HG03175 (cell line): ENCODE results near the gene NKAIN1.

ENCODE experiments used
- ATAC-seq: cut with Tn5 transposase; IDR thresholded peaks from one replicate; pipeline ENCODE4 v1.9.1; 2021; ENCODE audit warnings: mild to moderate bottlenecking, moderate library complexity; ENCODE audit not compliant: unreplicated experiment

Gene NKAIN1

DNA sequence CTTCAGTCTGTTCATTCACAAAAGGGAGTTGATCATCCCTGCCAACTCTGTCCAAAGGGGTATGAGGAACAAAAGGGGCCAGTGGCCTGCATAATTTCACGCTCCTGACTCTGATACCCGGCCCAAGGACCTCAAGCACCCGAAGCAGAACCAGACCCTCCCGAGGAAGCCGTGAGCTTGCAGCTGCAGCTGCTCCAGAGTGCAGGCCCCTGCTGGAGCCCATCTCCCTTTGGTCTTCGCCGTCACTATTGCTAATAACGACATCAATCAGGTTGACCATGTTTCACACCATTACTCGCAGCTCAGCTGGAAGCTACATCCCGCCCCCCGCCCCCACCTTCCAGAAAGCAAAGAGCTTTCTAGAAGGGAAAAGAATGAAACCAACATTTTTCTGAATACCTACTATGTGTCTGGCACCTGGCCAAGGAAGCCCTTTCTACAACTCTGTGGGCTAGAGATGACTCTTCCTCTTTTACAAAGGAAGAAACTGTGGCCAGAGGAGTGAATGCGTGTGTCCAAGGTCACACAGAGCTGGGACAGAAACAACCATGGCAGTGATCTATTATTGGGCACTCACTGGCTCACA lies 5.5 kb downstream of the NKAIN1 start:
- ATAC-seq = no peak

DNA sequence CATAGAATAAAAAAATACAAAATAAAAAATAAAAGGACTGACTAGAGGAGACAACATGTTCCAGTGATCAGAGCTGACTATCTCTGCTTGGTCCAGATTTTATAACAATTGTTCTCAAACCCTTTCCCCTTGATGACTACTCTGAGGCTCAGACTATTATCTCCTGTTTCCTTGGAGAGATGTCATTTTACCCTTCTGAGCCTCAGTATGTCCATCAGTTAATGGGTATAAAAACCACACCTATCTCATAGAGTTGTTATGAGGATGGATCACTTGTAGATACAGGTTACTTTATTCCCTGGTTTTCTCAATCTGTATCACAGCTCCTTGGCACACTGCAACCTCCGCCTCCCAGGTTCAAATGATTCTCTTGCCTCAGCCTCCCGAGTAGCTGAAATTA lies 7.0 kb downstream of the NKAIN1 start:
- ATAC-seq = no peak

DNA sequence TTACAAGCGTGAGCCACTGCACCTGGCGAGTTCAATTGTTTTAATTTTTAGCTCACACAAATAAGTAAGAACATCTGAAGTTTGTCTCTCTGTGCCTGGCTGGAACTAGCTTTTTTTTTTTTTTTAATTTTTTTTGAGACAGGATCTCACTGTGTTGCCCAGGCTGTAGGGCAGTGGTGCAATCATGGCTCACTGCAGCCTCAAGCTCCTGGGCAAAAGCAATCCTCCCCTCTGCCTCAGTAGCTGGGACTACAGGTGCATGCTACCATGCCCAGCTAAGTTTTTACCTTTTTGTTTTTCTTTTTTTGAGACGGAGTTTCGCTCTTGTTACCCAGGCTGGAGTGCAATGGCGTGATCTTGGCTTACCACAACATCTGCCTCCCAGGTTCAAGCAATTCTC lies 7.9 kb downstream of the NKAIN1 start:
- no peak for ATAC-seq

DNA sequence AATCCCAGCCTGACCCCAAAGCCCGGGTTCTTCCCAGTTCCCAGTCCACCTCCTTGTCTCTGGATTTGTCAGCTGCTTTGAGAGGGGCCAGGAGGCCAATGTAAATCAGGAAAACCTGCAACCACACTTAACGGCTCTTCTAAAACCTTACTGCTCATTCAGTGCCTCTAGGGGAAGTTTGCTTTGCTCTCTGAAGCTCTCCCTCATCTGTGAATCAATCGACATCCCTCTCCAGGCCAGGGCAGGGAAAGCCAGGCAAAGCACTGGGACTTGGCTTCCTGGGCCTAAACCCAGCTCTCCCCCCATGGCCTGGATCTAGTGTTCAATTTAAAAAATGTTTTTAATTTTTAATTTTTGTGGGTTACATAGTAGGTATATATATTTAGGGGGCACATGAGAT lies 9.3 kb downstream of the NKAIN1 start:
- ATAC-seq = no peak

DNA sequence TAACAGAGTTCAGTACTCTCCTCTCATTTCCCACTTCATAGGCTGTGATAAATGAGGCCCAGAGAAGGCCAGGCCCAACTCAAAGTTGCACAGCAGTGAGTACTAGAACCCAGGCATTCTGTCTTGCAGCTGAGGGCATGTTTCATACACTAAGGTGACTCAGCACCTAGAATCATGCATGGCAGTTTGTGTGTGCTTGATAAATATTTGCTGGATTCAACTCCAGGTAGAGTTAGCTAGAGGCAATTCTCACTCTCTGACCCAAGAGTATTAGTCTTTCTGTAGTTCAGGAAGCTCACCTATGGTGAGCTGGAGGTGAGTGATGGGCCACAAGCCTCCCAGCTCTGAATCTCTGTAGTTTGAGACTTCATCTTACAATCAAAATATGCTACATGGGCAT lies 10.7 kb downstream of the NKAIN1 start:
- no peak for ATAC-seq

DNA sequence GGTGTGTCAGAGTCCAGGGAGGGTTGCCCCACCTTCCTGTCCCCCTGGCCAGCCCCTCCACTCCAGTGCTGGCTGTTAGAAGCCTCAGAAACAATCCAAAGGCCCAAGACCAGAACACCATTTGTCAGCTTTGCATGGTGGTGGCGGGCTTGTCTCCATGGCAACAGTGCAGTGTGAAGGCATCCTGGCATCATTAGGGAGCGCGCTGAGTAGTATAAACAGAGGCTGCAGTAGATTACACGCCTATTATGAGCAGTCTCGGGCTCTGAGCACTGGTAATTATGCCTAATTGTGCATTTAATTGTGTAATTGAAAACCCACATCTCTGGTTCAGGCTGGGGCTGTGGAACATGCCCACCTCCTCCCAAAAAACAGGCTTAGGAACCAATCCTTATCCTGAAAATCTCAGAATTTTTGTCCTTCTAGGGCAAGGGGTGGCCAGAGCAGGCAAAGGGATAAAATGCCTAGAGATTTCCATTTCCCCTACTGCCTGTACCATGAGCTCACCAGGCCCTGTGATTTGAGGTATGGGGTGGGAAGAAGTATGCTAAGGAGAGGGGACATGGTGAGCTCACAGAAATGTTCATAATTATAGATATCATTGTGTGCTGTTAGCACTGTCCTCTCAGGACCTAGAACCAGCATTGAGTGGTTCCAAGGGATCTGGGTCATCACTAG lies 11.7 kb downstream of the NKAIN1 start:
- ATAC-seq = no peak

DNA sequence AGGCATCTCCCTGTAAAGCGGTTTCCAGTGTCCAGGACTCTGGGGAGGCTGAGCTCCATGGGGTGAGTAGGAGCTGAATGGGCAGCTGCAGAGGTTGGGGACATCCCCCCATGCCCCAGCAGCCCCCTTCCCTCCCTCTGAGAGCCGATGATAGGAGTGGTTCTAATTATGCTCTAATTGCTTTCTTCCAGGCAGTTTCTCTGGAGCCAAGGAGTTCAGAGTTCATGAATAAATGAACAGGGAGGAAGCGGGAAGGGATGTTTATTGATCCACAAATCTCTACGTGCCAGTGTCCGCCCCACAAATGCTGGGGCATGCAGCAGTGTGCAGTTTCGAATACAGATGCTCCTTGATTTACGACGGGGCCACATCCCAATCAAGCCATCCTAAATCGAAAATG lies 15.6 kb downstream of the NKAIN1 start:
- no peak for ATAC-seq

DNA sequence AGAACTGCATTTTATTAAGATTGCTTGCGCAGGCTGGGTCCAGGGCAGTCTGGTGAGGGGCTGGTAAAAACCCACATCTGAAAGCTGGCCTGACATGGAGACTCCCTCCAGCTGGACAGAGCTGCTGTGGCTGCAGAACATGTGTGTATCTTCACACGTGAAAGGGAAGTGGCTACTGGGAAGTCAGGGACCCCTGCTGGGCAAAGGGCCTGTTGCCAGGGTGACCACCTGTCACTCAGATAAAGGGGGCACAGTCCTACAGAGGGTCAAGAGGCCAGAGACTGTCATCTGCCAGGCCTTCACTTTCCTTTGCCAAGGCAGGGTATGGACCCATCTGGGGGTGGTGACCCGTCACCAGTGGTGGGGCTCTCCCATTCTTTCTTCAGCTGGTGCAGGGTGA lies 17.5 kb downstream of the NKAIN1 start:
- no peak for ATAC-seq

DNA sequence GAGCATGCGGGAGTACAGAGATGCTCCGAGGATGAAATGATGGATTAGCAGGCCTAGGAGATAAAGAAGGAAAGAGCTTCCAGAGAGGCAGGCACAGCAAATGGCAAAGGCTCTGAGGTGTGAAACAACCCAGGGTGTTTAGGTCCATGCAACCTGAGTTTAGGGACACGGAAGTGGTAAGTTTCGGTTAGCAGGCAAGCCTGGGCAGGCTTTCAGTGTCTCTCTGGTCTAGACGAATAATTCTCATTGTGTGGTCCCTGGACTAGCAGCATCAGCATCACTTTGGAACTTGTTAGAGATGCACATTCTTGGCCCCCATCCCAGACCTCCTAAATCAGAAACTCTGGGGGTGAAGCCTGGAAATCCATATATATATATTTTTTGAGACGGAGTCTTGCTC lies 18.6 kb downstream of the NKAIN1 start:
- no peak for ATAC-seq

DNA sequence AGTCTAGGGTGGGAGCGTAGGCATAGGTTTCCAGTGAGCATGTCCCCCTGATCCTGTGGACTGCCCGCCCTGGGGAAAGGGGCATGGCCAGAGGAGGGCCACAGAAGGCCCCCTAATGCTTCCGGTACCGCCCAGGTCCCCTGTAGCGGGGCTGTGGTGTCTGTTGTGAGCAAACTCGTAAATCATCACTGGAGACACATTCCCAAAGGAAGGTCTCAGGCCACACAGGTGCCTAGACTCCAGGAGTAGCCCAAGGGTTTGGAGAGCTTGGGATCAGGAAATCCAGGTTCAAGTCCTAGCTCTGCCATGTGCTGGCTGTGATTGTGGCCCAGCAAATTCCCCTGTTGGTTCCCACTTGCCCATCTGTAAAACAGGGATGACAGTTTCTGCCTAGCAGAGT lies 20.2 kb downstream of the NKAIN1 start:
- no peak for ATAC-seq

DNA sequence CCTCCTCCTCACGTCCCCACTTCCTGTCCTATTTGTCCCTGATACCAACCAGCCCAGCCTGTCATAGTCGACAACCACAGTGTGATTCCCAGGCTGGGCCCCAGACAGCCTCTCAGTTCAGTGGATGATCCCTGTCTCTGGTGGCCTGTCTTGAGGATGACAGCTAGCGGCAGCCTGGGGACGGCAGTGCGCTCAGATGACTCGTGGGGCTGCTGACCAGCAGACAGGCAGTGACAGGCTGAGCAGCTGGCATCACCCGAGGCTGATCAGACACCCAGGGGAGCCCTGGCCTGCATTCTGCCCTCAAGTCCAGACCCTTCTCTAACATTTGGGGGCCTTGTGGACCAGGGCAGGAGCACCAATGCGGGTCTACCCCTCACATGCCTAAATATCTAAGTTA lies 21.0 kb downstream of the NKAIN1 start:
- no peak for ATAC-seq

DNA sequence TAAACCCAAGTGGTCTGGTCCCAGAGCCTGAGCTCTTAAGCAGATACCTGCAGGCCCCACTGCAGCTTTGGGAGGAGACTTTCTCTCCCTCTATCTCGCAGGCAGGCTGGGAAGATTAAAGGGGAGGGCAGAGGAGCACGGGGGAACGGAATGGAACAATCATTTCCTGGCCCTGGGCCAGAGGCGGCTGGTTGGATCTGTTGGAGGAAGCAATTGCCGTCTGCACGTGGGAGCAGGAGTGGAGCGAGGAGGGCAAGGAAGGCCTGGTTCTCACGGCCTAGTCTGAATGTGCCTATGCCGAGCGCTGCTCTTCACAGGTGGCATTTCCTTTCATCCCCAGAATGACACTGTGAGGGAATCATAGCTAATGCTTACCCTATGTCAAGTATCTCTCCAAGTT lies 23.7 kb downstream of the NKAIN1 start:
- no peak for ATAC-seq

DNA sequence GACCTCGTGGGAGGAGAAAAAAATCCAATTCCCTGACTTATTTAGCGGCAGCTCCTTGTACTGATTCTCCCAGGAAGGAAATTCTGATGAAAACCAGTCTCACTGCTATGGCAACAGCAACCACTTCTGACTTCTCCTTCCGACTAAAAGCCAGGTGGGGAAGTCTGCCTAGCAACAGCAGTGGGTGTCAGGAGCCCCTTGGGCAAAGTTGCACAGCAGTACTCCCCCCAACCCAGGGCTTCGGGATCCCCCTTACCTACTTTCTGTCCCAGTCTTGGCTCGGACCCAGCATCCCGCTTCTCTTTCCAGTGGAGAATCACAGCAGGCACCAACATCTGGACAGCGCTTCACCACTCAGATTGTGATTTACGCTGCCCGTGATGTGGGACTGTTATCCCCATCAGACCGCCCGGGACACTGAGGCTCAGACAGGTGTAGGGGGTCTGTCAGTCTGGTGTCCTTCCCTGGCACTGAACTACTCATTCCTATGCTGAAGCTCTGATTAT lies 24.6 kb downstream of the NKAIN1 start:
- no peak for ATAC-seq

DNA sequence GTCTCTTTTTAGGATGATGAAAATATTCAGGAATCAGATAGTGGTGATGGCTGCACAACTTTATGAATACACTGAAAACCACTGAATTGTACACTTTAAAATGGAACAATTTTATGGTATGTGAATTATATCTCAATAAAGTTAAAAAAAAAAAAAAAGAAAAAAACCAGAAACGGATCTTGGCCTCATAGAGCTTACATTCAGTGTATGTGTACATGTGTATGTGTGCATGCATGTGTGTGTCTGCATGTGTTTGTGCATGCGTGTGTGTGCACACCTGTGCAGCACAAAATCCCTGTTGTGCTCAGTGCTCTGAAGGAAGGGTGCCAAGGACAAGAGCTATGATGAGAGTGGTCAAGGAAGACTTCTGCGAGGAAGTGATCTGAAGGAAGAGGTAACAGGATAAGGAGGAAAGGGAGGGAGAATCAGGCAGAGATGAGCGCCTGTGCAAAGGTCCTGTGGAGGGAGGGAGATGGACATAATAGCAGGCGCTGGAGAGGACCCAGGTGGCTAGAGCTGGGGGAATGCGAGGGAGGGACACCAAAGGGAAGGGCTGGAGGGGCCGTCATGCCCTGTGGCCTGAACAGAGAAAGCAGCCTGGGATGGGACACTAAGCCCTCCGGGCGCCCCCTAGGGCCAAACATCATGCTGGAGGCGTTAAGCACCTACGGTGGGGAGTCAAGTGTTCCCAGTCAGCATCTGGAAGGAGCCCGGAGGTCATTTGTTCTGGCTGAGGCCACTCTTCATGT lies 25.2 kb downstream of the NKAIN1 start:
- ATAC-seq = no peak

DNA sequence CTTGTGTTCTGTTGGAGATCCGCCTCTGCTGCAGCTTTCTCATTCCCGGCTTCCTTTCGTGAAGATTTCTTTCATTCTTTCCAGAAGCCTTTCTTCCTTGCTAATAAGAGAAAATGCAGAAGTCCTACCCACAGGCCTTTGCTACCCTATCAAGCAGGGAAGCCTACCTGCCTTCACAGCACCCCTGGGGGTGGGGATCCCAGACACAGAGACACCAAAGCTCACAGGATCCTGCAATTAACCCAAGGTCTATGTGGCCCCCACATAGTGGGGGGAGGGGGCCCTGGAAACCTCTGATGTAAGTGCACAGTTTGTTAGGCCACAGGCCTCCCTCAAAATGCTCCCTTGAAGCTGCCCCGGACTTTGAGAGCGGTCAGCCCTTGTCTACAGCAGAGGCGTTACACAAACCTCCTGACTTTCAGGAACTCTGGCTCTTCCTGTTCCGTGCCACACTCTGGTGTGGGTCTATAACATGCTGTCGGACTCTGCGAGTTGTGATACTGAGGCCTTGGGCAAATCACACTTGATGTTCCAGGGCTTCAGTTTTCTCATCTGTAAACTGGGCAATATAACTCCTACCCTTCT lies 31.2 kb downstream of the NKAIN1 start:
- no peak for ATAC-seq

DNA sequence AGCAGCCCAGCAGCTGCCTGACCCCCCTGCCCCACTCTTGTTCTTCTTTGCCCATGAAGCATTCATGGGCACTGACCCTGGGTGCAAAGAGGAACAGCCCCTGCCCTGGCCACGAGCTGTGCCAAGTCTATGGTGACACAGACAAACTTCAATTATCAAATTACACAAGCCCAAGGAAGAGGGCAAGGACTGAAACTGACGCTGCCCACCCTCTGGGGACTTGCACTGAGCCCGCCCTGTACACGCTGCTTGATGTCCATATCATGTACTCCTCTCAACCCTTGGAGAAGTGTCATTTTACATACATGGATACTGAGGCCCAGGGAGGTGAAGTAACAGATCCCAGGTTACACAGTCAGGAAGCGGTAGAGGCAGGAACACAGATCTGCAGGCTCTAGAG lies 32.1 kb downstream of the NKAIN1 start:
- no peak for ATAC-seq

DNA sequence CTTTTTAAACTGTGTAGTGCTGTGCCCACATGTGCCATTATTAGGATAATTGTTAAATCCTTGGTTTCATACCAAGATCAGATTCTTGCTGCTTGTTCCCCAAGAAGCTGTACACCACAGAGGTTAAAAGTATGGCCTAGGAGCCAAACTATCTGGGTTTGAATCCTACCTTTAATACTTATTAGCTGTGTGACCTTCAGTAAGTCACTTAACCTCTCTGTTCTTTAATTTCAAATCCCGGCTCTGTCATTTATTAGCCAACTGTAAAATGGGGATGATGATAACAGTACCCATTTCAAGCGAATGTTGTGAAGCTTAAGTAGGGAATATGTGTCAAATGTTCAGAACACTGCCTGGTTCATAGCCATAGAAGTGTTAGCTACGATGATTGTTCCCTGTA lies 32.6 kb downstream of the NKAIN1 start:
- ATAC-seq = no peak

DNA sequence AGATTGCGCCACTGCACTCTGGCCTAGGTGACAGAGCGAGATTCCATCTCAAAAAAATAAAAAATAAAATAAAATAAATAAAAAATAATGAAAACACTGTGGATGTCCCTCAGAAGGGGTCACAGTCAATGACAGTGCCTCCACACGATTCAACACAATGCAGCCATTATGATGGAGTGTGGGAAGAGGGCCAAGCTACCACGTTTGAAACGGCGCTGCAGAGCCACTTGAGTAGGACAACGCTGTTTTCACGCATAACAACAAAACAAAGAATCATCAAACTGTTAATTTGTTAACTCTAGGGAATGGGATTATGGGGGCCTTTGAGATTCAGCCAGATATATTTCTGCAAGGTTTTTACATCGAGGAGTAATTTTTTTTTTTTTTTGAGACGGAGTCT lies 36.5 kb downstream of the NKAIN1 start:
- ATAC-seq = no peak

DNA sequence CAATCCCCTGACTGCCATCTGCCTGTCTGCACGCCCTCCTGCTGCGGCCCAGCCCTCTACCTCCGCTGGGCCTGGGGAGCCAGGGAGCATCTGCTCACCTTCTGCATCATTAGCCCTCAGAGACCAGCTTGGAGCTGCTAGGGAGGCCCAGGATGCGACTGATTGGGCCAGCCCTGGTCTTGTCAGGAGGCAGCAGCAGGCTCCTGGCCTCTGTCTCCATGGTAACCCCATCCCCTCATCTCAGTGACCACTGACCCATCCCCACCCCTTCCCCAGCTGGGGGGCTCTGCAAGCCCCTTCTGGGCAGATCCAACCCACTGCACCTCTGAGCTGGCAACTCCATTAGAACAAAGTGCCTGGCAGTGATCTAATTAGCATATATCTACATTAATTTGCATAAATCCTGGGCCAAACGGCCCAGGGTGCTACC lies 37.7 kb downstream of the NKAIN1 start:
- no peak for ATAC-seq

DNA sequence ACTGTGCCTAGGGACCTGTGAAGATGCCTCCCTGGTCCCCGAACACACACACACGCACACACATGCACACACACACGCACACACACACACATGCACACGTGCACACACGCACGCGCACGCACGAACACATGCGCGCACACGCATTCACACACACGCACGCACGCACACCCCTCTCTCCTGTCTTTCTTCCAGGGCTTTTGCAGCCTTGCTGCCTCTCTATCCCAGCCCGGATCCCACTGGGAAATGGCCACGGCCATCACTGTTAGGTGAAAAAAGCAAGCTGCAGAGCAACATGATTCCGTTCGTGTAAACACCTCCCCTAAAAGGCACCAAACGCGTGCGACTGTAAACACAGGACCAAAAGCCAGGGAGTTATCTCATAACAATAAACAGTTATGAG lies 39.7 kb downstream of the NKAIN1 start:
- no peak for ATAC-seq

DNA sequence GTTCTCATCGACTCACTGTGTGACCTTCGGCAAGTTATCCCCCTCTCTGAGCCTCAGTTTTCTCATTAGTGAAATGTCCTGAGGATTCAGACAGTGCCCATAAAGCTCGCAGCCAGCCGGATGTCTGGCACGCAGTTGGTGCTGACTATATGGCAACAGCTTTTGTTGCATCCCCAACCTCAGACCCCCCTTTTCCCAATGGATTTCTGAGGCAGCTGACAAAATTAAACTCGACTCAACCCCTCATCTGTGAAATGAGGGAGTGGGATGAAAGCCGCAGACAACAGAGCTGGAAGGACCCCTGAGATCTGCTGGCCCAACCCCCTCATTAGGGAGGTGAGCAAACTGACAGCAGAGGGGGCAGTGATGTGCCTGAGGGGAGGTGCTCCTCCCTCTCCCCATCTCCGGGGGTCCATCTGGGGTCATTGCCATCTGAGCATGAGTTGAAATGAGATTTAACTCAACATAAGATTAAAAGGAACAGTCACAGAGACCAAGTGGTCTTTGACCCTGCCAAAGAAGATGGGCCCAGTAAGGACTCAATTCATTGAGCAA lies 40.4 kb downstream of the NKAIN1 start:
- ATAC-seq = no peak

DNA sequence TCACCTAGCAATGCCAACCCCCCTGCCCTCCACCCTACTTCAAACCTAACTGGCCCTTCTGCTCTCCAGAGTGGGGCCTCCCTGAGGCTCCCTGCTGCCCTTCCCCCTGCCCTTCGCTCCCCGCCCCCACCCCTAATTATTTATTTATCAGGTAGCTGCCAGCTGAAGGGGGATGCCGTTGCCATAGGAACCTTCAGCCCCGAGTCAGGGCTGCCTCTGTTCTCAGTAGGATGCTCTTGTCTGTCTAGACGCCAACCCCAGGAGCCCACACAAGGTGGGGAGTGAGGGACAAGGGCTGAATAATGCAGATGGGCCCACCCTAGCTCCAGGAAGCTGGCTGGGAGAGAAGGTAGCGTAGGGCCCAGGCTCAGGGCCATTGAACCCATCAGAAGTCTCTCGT lies 41.1 kb downstream of the NKAIN1 start:
- no peak for ATAC-seq
